HG03097 (cell line): ENCODE data around the gene ACAD8.

Experiments
- ATAC-seq: cut with Tn5 transposase; IDR thresholded peaks from one replicate; pipeline ENCODE4 v1.9.1; 2021; ENCODE audit not compliant: unreplicated experiment, low FRiP score

The ACAD8 gene

DNA sequence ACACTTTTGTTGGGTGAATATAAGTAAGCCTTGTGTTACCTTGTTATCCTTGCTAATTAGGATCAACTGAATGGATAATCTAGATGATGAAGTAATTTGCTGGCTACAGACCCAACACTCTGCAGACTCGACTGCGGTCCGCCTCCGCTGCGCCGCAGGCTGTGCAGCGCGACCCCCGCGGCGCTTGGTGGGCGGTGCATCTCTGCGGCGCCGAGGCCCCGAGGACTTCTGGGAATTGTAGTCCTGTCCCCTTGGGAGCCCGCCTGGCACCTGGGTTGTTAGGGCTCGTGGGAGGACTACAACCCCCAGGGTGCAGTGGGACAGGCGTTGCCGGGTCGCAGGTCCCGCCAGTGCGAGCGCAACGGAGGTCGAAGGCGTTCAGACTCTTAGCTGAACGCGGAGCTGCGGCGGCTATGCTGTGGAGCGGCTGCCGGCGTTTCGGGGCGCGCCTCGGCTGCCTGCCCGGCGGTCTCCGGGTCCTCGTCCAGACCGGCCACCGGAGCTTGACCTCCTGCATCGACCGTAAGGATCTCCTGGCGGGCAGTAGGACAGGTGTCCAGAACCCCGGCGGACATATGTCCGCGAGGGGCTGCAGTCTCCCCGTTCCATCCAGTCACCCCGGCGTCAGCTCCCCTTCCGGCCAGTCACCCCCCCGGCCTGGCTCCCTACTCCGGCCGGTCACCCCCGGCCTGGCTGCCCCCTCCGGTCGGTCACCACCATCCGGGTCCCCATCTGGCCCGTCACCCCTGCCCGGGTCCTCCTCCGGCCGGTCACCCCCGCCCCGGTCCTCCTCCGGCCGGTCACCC lies at the start of gene ACAD8, which contains the start of gene THYN1:
TSS of gene ACAD8 (plus strand) at position 381 of the 806 bp plus-strand sequence. CDS start at position 414, 33 bp downstream.
TSS of gene THYN1 (minus strand) at position 165 of the 806 bp plus-strand sequence. CDS start 470 bp downstream, outside the sequence.
- ATAC-seq, result peak; percentile 99

DNA sequence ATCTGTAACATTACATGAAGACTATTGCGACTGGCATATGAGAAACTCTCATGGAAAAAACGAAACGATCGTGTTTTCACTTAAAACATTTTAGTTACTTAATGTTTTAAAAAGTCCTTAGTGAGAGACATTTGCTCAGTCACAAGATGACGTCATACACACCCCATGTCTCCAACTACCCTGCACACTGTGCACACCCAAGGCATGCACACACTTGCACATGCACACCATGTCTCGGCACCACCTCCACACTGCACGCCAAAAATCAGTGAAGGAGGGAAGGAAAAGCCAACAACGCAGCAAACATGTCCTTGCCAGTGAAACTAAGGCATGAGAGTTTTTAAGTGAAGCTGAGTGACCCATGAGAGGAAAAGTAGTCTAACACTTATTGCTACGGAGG lies 47.6 kb upstream of the ACAD8 start:
- ATAC-seq, result no peak

DNA sequence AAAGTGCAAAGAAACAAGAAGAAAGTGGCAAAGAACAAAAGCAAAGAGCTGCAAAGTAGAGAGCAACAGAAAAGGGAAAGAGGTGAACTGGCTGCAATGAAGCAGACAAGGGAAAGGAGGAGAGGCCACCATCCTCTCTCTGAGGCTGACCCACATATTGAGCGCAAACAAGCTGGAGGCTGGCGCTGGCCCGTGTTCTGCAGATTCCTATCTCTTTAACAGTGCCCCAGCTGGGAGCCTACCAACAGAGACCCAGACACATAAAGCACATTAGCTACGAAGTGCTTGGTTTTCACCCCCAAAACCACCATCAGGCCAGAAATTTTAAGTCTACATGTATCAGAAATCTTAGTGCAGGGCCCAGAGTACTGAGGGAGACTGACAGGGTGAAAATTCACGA lies 47.2 kb upstream of the ACAD8 start:
- no peak for ATAC-seq

DNA sequence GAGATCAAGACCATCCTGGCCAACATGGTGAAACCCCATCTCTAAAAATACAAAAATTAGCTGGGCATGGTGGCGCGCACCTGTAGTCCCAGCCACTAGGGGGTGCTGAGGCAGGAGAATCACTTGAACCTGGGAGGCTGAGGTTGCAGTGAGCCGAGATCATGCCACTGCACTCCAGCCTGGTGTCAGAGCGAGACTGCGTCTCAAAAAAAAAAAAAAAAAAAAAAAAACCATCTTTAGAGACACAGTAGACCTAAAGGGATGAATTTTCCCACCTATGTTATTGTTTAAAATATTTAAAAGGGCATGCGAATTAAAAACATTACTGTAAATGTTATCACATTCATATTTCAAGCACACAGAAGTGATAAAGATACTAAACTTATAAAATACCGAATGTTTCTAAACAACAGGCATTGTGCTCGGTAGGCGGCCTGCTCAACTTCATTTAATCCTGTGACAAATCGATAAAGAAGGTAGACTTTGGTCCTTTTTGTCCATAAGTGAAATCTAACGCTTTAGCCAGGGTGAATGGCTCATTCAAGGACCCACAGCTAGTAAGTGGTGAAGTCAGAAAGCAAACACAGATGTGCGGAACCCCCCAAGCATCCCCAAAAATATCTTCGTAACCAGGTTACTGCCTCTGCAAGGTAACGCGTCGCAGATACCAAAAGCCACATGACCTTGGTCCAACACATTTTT lies 45.7 kb upstream of the ACAD8 start:
- no peak for ATAC-seq

DNA sequence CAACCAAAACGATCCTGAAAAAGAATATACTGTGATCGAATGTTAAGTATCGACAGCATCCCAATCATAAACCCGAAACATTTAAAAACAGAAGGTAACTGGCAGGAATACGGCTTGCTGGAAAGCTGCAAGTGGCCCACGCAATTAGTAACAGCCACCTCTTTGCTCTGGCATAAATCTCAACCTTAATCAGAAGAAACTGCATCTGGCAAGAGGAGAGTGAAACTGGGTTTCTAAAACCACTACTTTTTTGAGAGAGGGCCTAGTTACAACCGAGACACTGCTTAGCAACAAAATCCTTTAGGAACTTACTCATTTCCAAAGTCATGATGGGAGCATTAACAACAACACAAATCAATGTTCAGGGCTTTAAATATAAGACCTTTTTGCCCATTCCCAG lies 37.5 kb upstream of the ACAD8 start:
- no peak for ATAC-seq

DNA sequence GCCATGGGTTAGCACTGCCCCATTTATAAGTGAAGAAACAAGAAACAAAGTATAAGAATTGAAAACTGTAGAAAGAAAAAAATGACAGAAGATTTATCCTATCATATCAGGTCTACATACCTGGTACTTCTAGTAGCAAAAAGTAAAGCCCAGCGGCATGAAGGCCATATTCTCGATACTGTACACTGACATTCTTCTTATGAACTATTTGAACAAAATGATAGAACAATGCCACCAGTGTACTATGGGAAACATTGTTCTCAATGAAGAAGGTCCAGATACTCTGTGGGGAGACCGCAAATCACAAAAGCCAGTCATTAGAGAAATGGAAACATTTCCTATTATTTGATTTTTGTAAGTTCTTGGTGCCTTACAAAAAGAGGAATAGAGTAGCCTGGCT lies 36.6 kb upstream of the ACAD8 start:
- ATAC-seq, result no peak

DNA sequence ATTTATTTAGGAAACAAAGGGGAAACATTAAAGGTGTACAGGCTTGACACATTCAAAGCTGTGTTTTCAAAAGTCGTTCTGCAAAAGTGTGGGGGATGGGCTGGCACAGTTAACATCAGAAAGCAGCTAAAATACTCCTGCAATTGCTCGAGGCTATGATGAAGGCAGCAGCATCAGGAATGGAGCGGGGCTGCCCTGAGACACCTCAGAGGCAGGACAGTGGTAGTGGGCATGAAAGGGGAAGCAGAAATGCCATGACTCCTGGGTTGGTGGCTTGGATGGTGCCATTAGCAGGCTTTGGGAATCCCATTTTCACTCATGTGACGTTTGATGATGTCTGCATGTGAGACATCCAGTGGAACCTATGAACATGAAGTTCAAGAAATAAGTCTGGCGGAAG lies 30.2 kb upstream of the ACAD8 start:
- ATAC-seq, result no peak

DNA sequence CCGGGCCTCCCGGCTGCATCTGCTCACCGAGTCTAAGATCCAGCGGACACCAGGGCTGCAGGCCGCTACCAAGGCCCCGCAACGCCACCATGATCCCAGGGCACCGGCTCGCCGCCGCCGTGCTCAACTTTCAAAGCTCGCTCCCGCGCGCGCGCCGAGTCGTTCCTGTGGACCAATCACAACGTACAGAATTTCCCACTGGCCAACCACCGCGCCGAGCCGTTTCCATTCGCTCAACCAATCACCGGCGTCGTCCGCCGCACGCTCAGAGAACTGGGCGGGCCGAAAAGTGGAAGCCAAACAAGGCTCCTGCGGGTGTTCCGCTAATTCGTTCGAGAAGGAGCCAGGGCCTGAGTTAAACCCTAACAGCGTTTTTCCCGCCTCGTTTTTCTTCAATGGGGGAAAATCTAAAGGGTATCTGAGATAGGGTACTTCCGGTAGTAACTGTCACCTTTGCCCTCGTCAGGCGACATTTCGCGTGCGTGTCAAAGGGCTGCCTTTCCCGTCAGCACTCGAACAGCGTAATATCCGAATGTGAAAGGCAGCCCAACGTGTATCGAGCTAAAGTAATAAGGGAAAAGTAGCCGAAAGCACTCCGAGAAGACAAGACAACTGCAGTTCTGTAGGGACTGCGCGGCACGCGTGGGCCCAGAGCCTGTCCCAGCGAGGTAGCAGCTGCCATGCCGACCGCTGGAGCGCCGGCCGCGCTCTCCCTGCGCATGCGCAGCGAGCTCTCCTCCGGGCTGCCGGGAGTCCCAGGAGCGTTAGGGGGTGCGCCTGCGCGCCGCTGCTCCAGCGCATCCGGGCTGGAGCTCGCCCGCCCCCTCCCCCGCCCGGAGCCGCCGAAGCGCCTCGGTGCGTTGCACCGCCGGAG lies 29.3 kb upstream of the ACAD8 start, which contains the start of the genes NCAPD3 and VPS26B:
TSS of gene NCAPD3 (minus strand) at position 132 of the 874 bp plus-strand sequence. CDS start at position 91, 41 bp downstream.
TSS of gene VPS26B (plus strand) at position 836 of the 874 bp plus-strand sequence. CDS start 452 bp downstream, outside the sequence.
- peak; percentile 73 for ATAC-seq

DNA sequence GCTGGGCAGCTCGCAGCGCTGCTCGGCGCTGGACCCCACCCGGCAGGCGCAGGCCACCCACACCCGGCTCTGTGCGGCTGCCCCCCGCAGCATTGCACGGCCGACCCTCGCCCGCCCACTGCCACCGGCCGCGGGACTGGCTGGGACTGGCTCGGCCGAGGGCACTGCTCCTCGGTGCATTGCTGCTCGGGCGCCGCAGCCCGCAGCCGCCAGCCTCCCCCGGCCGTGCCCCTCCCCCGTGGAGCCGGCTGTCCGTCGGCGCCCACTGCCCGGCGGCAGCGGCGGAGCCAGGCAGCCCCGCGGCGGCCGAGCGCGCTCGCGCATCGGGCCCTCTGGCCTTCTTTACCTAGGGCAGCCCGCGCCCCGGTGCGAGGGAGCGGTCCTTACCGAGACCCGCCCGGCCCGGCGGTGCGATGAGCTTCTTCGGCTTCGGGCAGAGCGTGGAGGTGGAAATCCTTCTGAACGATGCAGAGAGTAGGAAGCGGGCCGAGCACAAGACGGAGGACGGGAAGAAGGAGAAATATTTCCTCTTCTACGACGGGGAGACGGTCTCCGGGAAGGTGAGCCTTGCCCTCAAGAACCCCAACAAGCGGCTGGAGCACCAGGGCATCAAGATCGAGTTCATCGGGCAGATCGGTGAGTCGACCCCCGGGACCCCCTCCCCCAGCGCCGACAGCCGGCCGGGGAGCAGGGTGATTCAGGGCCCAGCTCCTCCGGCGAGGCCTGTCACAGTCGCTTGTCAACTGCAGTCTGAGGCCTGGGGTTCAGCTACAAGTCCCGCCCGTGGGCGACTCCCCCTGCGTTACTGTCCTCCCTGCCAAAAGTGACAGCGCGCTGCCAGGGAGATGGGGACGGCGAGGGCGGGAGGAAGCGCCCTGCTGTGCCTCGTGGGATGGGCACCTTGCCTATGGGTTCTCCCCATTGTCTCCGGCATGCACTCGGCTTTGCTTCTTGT lies 28.4 kb upstream of the ACAD8 start:
- no peak for ATAC-seq

DNA sequence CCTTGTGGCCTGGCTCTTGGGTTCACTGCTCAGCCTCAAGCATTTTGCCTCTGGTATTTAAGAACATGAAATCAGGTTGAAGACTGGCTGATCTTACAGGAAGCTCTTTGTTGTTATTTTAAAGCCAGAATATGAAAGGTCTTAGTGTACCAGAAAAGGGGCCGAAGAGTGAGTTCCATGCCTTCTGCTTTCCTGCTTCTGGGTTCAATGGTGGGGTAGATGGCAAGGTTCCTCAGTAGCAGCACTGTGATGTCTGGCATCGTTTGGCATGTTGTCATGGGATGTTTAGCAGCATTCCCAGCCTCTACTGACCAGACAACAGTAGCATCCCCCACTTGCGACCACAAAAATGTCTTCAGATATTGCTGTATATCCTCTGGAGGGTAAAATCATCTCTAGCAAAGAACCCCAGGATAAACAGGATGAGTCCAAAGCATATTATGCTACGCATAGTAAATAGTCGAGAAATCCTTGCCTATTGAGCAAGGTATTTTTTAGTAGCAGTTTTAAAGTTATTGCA lies 26.5 kb upstream of the ACAD8 start:
- ATAC-seq, result no peak

DNA sequence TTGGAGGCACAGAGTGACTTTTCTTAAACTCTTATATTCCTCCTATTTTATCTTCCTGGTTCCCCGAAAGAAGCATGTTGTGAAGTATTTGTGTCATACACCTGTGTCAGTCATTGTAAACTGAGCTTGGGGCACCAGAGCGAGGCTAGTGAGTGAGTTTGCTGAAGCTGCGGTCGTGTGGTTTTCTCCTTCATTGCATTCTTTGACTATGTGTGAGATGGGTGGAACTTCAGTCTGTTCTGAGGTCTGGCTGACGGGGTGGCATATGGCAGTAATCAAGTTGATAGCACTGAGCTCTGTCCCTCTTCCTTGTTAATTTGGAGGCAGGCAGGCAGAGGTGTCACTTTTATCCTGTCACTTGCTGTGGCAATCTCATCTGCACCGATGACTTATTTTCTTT lies 24.7 kb upstream of the ACAD8 start:
- peak; percentile 46 for ATAC-seq

DNA sequence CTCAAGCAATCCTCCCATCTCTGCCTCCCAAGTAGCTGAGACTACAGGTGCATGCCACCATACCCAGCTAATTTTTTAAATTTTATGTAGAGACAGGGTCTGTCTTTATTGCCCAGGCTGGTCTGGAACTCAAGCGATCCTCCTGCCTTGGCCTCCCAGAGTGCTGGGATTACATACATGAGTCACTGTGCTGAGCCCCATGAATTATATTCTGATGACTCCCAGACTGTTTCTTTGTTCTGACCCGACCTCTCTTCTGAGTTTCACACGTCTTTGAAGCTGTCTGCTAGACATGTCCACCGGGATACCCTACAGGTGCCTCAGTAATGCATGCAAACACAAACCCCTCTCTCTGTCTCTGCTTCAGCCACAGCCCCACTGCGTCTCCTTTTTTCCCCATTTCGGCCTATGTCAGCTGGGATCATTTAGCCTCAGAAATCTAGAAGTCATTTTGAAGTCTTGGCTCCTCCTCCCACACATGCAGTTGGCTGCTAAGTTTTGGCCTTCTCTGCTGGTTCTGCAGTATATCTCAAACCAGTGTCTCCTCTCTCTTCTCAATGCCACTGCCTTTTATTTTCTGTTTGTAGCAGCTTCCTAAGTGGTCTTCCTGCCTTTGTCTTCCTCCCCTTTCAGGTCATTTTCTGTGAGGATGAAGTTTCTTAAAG lies 24.1 kb upstream of the ACAD8 start:
- no peak for ATAC-seq

DNA sequence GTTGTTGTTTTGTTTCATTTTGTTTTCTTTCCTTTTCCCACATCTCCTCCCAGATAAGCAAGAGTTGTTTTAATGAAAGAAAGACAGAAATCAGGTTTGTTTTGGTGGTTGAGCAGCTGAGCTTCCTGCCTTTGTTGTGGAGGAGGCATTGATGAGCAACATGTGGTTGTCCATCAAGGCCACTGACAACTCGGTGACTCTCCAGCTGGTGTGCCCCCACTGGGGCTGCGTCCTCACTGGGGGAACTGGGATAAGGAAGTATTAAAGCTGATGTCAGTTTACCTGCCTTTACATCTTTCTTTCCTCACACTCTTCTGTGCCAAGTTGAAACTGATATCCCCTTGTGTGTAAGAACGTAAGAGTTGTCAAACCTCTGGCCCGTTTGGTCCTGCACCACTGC lies 23.0 kb upstream of the ACAD8 start:
- ATAC-seq, result no peak

DNA sequence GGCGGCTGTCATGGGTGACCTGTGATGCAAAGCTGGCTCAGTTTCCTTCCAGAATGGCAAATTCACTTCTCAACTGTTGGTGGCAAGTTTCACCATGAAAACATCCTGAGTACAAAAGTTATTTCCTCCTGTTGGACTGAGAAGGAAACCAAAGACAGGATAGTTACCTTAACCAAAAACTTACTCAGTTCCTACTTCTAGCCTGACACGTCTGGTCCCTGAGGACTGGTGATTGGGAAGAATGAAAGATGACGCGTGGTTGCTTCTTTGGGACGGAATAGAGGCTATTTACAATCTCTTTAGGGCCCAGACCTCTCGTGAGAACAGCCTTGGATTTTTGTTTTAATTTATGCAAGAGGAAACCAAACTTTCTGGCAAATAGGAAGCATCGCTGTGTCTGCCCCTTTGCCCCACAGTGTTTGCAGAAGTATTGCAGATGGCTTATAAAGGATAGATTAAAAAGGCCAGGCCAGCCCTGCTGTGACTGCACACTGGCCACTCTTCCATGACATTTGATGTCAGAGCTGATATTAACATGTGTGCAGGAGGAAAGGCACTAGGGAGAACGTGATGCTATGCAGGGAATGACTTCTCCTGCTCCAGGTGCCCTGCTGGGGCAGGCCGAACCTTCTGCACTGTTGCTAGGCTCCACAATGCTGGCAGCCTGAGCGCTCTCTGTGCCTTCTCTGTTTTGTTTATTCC lies 21.3 kb upstream of the ACAD8 start:
- ATAC-seq, result no peak

DNA sequence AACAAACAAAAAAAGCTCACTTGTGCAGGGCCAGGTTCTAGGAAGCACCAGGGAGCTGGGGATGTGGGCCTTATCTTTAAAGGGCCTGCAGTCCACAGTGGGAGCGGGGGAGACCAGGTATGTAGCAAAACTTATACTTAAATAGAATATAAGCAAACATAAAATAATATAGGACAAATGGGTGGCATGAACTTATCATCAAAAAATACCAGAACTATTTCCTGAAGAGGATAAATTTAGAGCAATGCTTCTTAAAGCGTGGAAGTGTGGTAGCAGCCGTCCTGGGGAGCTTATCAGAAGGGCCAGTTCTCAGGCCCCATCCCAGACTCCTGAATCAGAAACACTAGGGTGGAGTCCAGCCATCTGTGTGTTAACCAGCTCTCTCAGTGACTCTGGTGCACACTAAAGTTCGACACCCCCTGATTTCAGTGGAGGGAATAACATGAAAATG lies 19.6 kb upstream of the ACAD8 start:
- ATAC-seq, result no peak

DNA sequence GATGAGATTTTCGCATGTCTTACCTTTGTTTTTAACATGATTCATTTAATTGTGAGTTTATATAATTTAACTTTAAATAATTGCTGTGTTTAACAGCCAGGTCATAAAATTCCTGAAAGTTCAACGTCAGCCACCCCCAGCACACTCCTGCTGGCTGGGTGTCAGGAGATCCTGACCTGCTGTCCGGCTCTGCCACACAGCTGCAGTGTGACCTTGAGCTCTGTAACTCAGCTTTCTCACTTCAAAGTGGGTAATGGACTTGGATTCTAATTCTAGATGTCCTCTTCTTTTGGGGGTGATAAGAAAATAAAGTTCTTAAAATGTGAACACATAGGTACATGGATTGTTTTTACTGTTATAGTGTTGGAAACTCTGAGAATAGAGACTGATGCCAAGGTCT lies 18.0 kb upstream of the ACAD8 start:
- ATAC-seq, result no peak

DNA sequence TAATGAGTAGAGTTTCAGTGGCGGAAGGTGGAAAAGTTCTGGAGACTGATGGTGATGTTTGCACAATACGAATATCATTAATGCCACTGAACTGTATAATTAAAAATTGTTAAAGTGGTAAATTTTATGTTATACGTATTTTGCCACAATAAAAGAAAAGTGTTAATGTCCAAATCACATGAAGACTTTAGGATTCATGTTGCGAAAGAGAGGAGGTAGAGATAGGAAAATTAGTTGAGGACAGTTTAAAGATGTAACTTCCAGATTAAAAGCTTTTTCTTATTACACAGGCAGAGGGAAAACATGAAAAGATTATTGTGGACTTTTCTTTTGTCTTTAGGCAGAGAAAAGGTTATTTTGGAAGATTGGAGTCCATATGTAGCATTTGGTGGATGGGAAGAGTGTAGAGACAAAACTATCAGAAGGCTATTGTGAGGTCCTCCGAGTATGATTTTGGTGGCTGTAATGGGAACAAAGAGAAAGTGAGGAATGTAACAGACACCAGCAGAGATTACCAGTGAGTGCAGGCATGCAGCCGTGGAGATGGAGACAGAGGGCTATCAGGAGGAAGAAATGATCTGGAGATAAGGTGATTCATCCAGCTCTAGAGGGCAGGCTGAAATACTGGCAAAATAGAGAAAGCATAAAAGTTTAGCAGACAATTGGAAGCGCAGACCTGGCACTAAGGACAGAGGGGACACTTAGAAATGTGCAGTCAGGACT lies 16.4 kb upstream of the ACAD8 start:
- ATAC-seq, result no peak

DNA sequence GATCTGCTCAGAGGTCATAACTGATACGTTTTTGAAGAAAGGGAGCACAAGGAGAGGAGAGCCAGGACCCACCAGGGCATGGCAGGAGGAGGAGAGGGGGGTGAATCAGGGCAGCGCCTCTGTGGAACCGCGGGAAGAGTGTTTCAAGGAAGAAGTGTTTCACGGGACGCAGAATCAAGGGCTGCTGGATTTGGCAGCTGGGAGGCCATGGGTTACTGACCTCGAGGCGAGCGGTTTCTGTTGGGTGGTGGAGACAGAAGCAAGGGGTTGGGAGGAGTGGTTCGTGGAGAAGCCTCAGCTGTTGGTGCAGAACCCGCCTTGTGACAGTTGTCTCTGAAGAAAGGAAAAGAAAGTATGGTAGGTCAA lies 15.8 kb upstream of the ACAD8 start:
- ATAC-seq, result no peak
